Lower leg skin (tissue), 4 donors: ENCODE results near the gene GPATCH4. TPM values are rescaled to one million over a fixed set of nuclear protein-coding genes. Genes with fewer than 3 reads are reported as not detected.

Experiments
- DNase-seq, 2 donors: peaks; one replicate each; pipeline ENCODE4 v3.0.0-alpha.2; 2019; ENCODE audit warnings: low spot score in 2 of 2
- H3K4me3 ChIP-seq: fragments of 200-600 bp; sonication (generic); 2 replicates; pipeline ENCODE4 v1.5.1; 2017; ENCODE audit warnings: mild to moderate bottlenecking, low read depth; ENCODE audit not compliant: poor library complexity, severe bottlenecking
- CTCF ChIP-seq, 3 donors: fragments of 450-650 bp; IDR thresholded peaks; one replicate each; pipeline ENCODE4 v1.5.1; 2016; ENCODE audit warnings: antibody characterized with exemption in 3 of 3, mild to moderate bottlenecking in 3 of 3, moderate library complexity in 2 of 3
- POLR2A ChIP-seq, 2 donors: fragments of 450-650 bp; IDR thresholded peaks; one replicate each; pipeline ENCODE4 v1.6.1; 2016 to 2017; ENCODE audit warnings: antibody characterized with exemption in 2 of 2, mild to moderate bottlenecking in 1 of 2, moderate library complexity in 1 of 2
- WGBS, 2 donors: methylation state at CpG; one replicate each; pipeline ENCODE4 v1.1.5; 2018; 5-methylcytosine and 5-hydroxymethylcytosine counted together
- intact Hi-C: fragments of 100-400 bp; cut with DNase I; formaldehyde crosslinking; loops from one replicate; pipeline ENCODE4 v1.15.0; 2023; ENCODE audit warnings: low total_unique reads
- total RNA-seq, 4 donors: library from RNA; depleted of rRNA; stranded (reverse); fragments of >200 nt; gene quantifications; one replicate each; pipeline ENCODE4 v1.1.0, GENCODE V29; 2016

Gene GPATCH4
- total RNA-seq, 4 donors from 2014 or later = 10.0 to 18.5 (median 13.9) TPM

- H3K4me3 ChIP-seq = no peak overlapping the region
- WGBS, 2 donors = 2 to 6% methylated on average over 21 to 28 of the region's 55 CpGs
- intact Hi-C loops = loop anchor here (5.0 kb wide), 1 partner anchor 32 kb away; no protein-coding TSS in a partner anchor
- no peak for DNase-seq
- TF ChIP-seq POLR2A (IDR thresholded peaks at IDR 0.05) (no peak), CTCF (IDR thresholded peaks at IDR 0.05) (no peak)
Measured at GRCh38 chr1:156624814-156625435, 23.6 kb upstream of the GPATCH4 start.

GRCh38 chr1:156623946-156624813 is 22.9 kb upstream of the GPATCH4 start:
- WGBS, 2 donors = 3% methylated on average over 49 to 57 of the region's 87 CpGs
- TF ChIP-seq POLR2A (IDR thresholded peaks at IDR 0.05) = no peak
- TF ChIP-seq CTCF (IDR thresholded peaks at IDR 0.05) = no peak
- DNase-seq = peak in 1 of 2 donors; percentile 89
- intact Hi-C loops = loop anchor here (5.0 kb wide), 1 partner anchor 33 kb away; no protein-coding TSS in a partner anchor
- H3K4me3 ChIP-seq = peak overlapping the region; percentile 7

GRCh38 chr1:156622581-156623297 is 21.5 kb upstream of the GPATCH4 start:
- DNase-seq = no peak
- intact Hi-C loops = loop anchor here (5.0 kb wide), 1 partner anchor 35 kb away; no protein-coding TSS in a partner anchor
- no peak overlapping the region for H3K4me3 ChIP-seq
- 58 to 77% methylated on average over 6 of the region's 6 CpGs for WGBS, 2 donors
- TF ChIP-seq POLR2A (IDR thresholded peaks at IDR 0.05) (no peak), CTCF (IDR thresholded peaks at IDR 0.05) (no peak)

GRCh38 chr1:156619582-156619955 is 18.3 kb upstream of the GPATCH4 start:
- no peak overlapping the region for H3K4me3 ChIP-seq
- intact Hi-C loops = no loop called here
- WGBS, 2 donors = 26 to 34% methylated on average over 6 of the region's 6 CpGs
- DNase-seq = no peak
- TF ChIP-seq POLR2A (IDR thresholded peaks at IDR 0.05) (no peak), CTCF (IDR thresholded peaks at IDR 0.05) (no peak)

GRCh38 chr1:156618853-156619581 is 17.7 kb upstream of the GPATCH4 start, which contains the start of gene HAPLN2:
Gene HAPLN2, plus strand, starts transcription at chr1:156619415. Its CDS starts 4,076 bp downstream, at chr1:156623491.
- intact Hi-C loops = no loop called here

More at GRCh38 chr1:156618853-156619581, 17.7 kb upstream of the GPATCH4 start, which contains the start of gene HAPLN2:
- no peak within 1 kb of the TSS for H3K4me3 ChIP-seq
- TF ChIP-seq POLR2A (IDR thresholded peaks at IDR 0.05) (no peak), CTCF (IDR thresholded peaks at IDR 0.05) (no peak)
- no peak for DNase-seq
- WGBS, 2 donors = 11 to 14% methylated on average over 7 of the region's 7 CpGs
